ENCODE results near the gene MPPED2.

The MPPED2 gene

GRCh38 chr11:30488304-30488998, 97.7 kb downstream of the MPPED2 start:
- peak in 2 of 56 donors; percentile 5 to 9 for DNase-seq

- DNase-seq = peak in 5 of 56 donors; percentile 2 to 22 (median 10)
Measured at GRCh38 chr11:30487200-30487898, 98.8 kb downstream of the MPPED2 start.

GRCh38 chr11:30485756-30486155, 100.4 kb downstream of the MPPED2 start:
- no peak for DNase-seq

GRCh38 chr11:30485222-30485621, 100.9 kb downstream of the MPPED2 start:
- no peak for DNase-seq

GRCh38 chr11:30483056-30483455, 103.1 kb downstream of the MPPED2 start:
- no peak for DNase-seq

GRCh38 chr11:30481796-30482195, 104.4 kb downstream of the MPPED2 start:
- DNase-seq = no peak

GRCh38 chr11:30481330-30481729, 104.8 kb downstream of the MPPED2 start:
- no peak for DNase-seq

GRCh38 chr11:30479899-30480298, 106.3 kb downstream of the MPPED2 start:
- DNase-seq = no peak

- DNase-seq = peak in 1 of 56 donors; percentile 0
Measured at GRCh38 chr11:30478923-30479322, 107.2 kb downstream of the MPPED2 start.

- no peak for DNase-seq
Measured at GRCh38 chr11:30477061-30477460, 109.1 kb downstream of the MPPED2 start.

- DNase-seq = no peak
Measured at GRCh38 chr11:30474151-30474954, 111.8 kb downstream of the MPPED2 start.

- no peak for DNase-seq
Measured at GRCh38 chr11:30471244-30471643, 114.9 kb downstream of the MPPED2 start.

- DNase-seq = no peak
Measured at GRCh38 chr11:30468881-30469280, 117.3 kb downstream of the MPPED2 start.

GRCh38 chr11:30467176-30467575, 119.0 kb downstream of the MPPED2 start:
- no peak for DNase-seq

- DNase-seq = no peak
Measured at GRCh38 chr11:30465623-30466022, 120.5 kb downstream of the MPPED2 start.

GRCh38 chr11:30465192-30465591, 121.0 kb downstream of the MPPED2 start:
- DNase-seq = no peak

GRCh38 chr11:30463266-30463665, 122.9 kb downstream of the MPPED2 start:
- no peak for DNase-seq

- no peak for DNase-seq
Measured at GRCh38 chr11:30462421-30462820, 123.7 kb downstream of the MPPED2 start.

GRCh38 chr11:30459821-30460220, 126.3 kb downstream of the MPPED2 start:
- peak in 1 of 56 donors; percentile 2 for DNase-seq

GRCh38 chr11:30459306-30459705, 126.8 kb downstream of the MPPED2 start:
- no peak for DNase-seq

- no peak for DNase-seq
Measured at GRCh38 chr11:30458541-30458940, 127.6 kb downstream of the MPPED2 start.

- no peak for DNase-seq
Measured at GRCh38 chr11:30457087-30457486, 129.1 kb downstream of the MPPED2 start.

All from amygdala (tissue), 56 donors.